Kidney epithelial cell (primary cell): ENCODE data around the gene PLXNB2. TPM values are rescaled to one million over a fixed set of nuclear protein-coding genes. Genes with fewer than 3 reads are reported as not detected.

Source experiments
- DNase-seq: peaks from one replicate; pipeline ENCODE4 v3.0.0-alpha.2; 2010; ENCODE audit warnings: low read depth
- H3K27me3 ChIP-seq: 2 replicates; pipeline ENCODE4 v1.6.0; 2011; ENCODE audit warnings: low read length; ENCODE audit not compliant: control insufficient read depth, insufficient read depth
- H3K36me3 ChIP-seq: 2 replicates; pipeline ENCODE4 v1.5.1; 2011; ENCODE audit warnings: low read length; ENCODE audit not compliant: control insufficient read depth, insufficient read depth
- H3K4me3 ChIP-seq: 2 replicates; pipeline ENCODE4 v1.5.1; 2011; ENCODE audit warnings: low read depth, mild to moderate bottlenecking, control low read depth, low read length
- total RNA-seq: library from RNA; depleted of rRNA; stranded (reverse); fragments of >200 nt; gene quantifications from 2 replicates; pipeline ENCODE4 v1.2.3, GENCODE V29; 2015
- TF ChIP-seq, protein P1 (sequence below): IDR thresholded peaks from 2 replicates; pipeline ENCODE4 v1.5.1; 2011; ENCODE audit warnings: mild to moderate bottlenecking, moderate library complexity, low read length, control low read depth, inconsistent platforms; ENCODE audit not compliant: insufficient read depth, poor library complexity, severe bottlenecking

Gene PLXNB2
- total RNA-seq, 1 donor from 2014 or later: 251 TPM

- Histone ChIP-seq H3K4me3 (peak overlapping the region; percentile 96), H3K27me3 (no peaks in the 10 kb centered on the region), H3K36me3 (peaks cover 1% of the 10 kb centered on the region)
- TF ChIP-seq, protein P1, sequence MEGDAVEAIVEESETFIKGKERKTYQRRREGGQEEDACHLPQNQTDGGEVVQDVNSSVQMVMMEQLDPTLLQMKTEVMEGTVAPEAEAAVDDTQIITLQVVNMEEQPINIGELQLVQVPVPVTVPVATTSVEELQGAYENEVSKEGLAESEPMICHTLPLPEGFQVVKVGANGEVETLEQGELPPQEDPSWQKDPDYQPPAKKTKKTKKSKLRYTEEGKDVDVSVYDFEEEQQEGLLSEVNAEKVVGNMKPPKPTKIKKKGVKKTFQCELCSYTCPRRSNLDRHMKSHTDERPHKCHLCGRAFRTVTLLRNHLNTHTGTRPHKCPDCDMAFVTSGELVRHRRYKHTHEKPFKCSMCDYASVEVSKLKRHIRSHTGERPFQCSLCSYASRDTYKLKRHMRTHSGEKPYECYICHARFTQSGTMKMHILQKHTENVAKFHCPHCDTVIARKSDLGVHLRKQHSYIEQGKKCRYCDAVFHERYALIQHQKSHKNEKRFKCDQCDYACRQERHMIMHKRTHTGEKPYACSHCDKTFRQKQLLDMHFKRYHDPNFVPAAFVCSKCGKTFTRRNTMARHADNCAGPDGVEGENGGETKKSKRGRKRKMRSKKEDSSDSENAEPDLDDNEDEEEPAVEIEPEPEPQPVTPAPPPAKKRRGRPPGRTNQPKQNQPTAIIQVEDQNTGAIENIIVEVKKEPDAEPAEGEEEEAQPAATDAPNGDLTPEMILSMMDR: no peak
- peak; percentile 83 for DNase-seq
Measured at GRCh38 chr22:50305923-50306566, 1.4 kb downstream of the PLXNB2 start.

- Histone ChIP-seq H3K27me3 (no peaks in the 10 kb centered on the region), H3K4me3 (peak overlapping the region; percentile 96), H3K36me3 (peaks cover 1% of the 10 kb centered on the region)
- no peak for DNase-seq
- TF ChIP-seq, protein P1: no peak
Measured at GRCh38 chr22:50305393-50305922, 2.0 kb downstream of the PLXNB2 start.

GRCh38 chr22:50304528-50305392 is 2.7 kb downstream of the PLXNB2 start:
- Histone ChIP-seq H3K36me3 (peaks cover 1% of the 10 kb centered on the region), H3K4me3 (peak overlapping the region; percentile 96), H3K27me3 (no peaks in the 10 kb centered on the region)
- no peak for DNase-seq
- TF ChIP-seq, protein P1: no peak

DNA sequence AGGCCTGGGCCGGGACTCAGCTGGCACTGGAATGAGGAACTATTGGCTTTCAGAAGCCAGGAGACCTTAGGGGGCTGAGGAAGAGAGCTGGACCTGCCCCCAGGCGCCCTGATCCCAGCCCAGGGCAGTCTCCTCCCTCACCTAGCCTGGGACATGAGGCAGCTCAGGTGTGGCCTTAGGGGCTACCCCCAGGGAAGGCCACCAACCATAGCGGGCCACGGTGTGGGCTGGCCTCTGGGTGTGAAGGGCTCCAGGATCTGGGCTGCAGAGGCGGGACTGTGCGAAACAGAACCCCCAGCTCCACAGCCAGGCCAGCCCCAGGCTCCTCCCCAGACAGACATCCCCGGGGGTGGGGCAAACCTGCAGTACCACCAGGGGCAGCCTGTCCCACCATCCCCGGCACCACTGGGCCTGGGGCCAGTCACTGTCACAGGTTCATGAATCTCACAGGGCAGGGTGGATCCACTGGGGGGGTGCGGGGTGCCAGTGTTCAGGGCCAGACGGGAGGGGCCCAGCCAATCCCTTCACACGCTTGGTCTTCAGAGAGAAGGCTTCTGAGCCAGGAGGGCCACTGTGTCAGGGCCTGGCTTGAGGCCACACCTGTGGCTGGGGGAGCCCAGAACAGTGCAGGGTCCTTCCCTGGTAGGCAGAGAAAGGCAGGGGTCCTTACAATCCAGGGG is 3.5 kb downstream of the PLXNB2 start:
- peaks cover 1% of the 10 kb centered on the region for H3K36me3 ChIP-seq
- no peak for DNase-seq
- H3K27me3 ChIP-seq: no peaks in the 10 kb centered on the region
- TF ChIP-seq, protein P1: peak; percentile 5
- H3K4me3 ChIP-seq: no peak overlapping the region

DNA sequence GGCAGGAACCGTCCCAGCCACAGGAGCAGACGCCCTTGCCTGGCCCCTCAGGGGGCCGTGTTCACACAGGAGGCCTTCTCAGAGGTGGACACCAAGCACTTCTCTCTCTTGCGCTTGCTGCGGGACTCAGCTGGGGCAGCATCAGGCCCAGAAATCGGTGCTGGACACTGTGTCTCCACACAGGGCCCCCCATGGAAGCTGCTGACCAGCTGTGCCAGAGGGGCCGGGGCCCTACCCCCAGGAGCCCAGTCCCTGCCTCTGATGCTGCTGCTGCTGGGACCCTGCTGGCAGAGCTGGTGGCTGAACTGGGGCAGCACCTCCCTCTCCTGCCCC is 4.0 kb downstream of the PLXNB2 start:
- no peak overlapping the region for H3K4me3 ChIP-seq
- peaks cover 1% of the 10 kb centered on the region for H3K36me3 ChIP-seq
- no peak for DNase-seq
- TF ChIP-seq, protein P1: no peak
- H3K27me3 ChIP-seq: no peaks in the 10 kb centered on the region
